Kidney epithelial cell (primary cell): ENCODE measurements around the gene NTSR2. TPM values are rescaled to one million over a fixed set of nuclear protein-coding genes. Genes with fewer than 3 reads are reported as not detected.

ENCODE experiments used
- DNase-seq: peaks from one replicate; pipeline ENCODE4 v3.0.0-alpha.2; 2010; ENCODE audit warnings: low read depth
- H3K27me3 ChIP-seq: 2 replicates; pipeline ENCODE4 v1.6.0; 2011; ENCODE audit warnings: low read length; ENCODE audit not compliant: control insufficient read depth, insufficient read depth
- H3K36me3 ChIP-seq: 2 replicates; pipeline ENCODE4 v1.5.1; 2011; ENCODE audit warnings: low read length; ENCODE audit not compliant: control insufficient read depth, insufficient read depth
- H3K4me3 ChIP-seq: 2 replicates; pipeline ENCODE4 v1.5.1; 2011; ENCODE audit warnings: low read depth, mild to moderate bottlenecking, control low read depth, low read length
- total RNA-seq: library from RNA; depleted of rRNA; stranded (reverse); fragments of >200 nt; gene quantifications from 2 replicates; pipeline ENCODE4 v1.2.3, GENCODE V29; 2015
- TF ChIP-seq, protein P1 (sequence below): IDR thresholded peaks from 2 replicates; pipeline ENCODE4 v1.5.1; 2011; ENCODE audit warnings: mild to moderate bottlenecking, moderate library complexity, low read length, control low read depth, inconsistent platforms; ENCODE audit not compliant: insufficient read depth, poor library complexity, severe bottlenecking

NTSR2 gene
- total RNA-seq, 1 donor from 2014 or later: not detected

DNA sequence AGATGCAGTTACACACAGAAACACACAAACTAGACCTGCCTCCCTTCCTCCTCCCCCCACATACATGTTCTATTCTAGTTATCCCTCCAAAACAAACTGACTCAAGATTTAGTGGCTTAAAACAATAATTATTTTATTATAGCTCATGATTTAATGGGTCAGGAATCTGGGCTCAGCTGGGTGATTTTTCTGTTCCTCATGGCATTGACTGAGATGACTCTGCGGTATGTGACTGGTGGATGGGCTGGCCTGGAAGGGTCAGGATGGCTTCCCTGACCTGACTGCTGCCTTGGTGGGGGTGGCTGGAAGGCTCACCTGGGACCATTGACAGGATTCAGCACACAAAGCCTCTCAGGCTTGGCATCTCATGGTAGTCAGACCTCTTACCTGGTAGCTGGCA lies 33.7 kb upstream of the NTSR2 start:
- no peaks in the 10 kb centered on the region for H3K27me3 ChIP-seq
- no peak for DNase-seq
- H3K36me3 ChIP-seq: no peaks in the 10 kb centered on the region
- no peak overlapping the region for H3K4me3 ChIP-seq
- TF ChIP-seq, protein P1, sequence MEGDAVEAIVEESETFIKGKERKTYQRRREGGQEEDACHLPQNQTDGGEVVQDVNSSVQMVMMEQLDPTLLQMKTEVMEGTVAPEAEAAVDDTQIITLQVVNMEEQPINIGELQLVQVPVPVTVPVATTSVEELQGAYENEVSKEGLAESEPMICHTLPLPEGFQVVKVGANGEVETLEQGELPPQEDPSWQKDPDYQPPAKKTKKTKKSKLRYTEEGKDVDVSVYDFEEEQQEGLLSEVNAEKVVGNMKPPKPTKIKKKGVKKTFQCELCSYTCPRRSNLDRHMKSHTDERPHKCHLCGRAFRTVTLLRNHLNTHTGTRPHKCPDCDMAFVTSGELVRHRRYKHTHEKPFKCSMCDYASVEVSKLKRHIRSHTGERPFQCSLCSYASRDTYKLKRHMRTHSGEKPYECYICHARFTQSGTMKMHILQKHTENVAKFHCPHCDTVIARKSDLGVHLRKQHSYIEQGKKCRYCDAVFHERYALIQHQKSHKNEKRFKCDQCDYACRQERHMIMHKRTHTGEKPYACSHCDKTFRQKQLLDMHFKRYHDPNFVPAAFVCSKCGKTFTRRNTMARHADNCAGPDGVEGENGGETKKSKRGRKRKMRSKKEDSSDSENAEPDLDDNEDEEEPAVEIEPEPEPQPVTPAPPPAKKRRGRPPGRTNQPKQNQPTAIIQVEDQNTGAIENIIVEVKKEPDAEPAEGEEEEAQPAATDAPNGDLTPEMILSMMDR: no peak

DNA sequence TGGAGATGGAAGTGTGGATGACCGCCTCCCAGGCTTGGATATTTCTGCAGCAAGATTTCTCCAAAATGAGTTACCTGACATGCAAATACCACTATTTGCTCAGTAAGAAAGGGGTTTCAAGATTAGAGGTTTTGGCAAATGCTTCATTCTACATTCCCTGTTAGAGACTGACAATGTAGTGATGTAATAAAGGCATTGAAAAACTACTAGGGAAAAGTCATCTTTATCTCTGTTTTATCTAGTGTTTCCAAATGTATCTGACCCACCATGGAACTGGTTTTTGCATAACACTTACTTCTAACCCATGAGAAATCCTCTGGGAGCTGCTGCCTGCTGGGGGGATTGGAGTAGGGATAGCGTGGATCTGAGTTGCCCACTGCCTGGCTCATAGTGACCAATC lies 33.0 kb upstream of the NTSR2 start:
- Histone ChIP-seq H3K27me3 (no peaks in the 10 kb centered on the region), H3K4me3 (no peak overlapping the region)
- TF ChIP-seq, protein P1: no peak

DNA sequence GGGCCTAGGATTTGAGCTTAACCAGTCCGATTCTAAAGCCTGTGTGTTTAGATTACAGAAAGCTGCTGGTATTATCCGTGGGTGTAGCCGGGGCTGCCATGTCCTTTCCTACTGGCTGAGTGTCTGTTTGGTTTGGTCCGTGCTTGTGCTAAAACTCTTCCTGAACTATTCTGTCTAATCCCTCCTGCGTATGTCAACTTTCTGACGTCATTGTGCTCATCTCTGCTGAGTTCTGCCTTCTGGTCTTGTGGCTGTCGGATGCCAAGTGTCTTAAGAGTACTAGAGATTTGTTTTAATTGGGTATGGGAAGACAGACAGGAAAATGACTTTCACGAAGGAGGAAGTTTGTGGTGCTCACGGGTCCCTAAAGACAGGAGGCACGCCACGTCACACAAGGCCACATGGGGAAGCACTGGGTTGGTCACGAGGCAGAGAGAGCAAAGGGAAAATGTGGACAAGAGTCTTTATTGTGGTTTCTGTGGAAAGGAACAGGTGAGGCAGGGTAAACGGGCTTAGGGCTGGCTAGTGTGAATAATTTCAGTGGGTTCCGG lies 31.8 kb upstream of the NTSR2 start:
- no peak for DNase-seq
- TF ChIP-seq, protein P1: no peak
- Histone ChIP-seq H3K36me3 (no peaks in the 10 kb centered on the region), H3K27me3 (no peaks in the 10 kb centered on the region), H3K4me3 (no peak overlapping the region)

More for the DNA sequence above, 33.0 kb upstream of the NTSR2 start:
- no peaks in the 10 kb centered on the region for H3K36me3 ChIP-seq
- DNase-seq: no peak

DNA sequence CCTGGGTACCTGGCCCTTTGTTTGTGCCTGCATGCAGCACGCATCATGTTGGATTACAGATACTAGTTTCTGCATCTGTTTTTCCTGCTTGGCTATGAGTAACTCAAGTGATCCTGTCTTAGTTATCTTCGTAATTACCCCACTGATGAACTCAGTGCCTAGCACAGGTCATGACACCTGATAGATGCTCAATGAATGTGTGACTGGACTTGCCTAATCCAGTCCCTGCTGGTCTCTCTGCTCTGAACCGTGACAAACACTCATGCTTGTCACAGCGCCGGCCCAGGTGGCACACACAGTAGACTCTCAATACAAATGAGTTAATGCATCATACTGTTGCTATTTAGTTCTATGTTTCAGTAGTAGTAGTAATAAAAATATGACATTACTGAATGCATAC lies 31.2 kb upstream of the NTSR2 start:
- Histone ChIP-seq H3K36me3 (no peaks in the 10 kb centered on the region), H3K4me3 (no peak overlapping the region), H3K27me3 (no peaks in the 10 kb centered on the region)
- DNase-seq: no peak
- TF ChIP-seq, protein P1: no peak

DNA sequence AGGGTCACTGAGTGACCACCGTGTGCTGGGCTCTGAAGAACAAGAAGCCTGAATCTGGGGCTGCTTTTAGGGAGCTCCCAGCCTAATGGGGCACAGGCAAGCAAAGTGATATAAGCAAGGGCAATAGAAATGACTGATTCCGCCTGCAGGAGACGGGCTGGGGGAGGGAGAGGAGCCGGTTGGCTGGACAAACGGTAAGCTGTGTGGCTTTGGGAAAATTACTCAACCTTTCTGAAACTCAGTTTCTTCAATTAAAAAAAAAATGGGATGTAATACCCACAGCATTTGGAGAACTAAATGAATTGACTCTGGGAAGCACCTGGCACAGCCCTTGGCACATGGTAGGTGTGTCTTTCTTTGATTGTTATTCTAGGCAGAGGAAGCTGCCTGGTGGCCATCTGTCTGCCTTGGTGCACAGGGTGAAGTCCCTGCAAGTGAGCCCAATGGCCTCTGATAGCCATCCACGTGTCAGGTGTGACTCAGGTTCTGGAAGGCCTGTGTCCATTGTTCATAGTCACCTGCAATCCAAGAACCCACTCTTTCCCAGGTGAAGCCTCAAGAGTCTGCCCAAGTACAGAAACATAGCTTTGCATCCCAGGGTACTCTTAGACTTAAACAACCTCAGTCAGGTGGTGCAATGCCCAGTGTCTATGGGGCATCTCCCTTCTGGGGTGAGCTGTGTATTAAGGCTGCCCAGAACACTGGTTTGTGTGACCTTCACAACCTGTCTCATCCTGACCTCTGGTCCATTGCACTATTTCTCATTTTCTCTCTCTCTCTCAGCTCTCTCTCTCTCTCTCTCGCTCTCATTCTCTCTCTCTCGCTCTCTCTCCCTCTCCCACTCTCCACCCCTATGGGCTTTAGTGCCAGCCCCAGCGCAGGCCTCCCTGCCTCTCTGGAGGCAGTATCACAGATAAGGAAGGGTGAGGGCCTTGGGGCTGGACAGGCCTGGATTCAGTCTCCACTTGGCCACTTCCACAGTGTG lies 30.0 kb upstream of the NTSR2 start:
- Histone ChIP-seq H3K4me3 (no peak overlapping the region), H3K36me3 (no peaks in the 10 kb centered on the region), H3K27me3 (no peaks in the 10 kb centered on the region)
- TF ChIP-seq, protein P1: no peak
- no peak for DNase-seq
